ENCODE data around the gene KLK11.

KLK11 gene

DNA sequence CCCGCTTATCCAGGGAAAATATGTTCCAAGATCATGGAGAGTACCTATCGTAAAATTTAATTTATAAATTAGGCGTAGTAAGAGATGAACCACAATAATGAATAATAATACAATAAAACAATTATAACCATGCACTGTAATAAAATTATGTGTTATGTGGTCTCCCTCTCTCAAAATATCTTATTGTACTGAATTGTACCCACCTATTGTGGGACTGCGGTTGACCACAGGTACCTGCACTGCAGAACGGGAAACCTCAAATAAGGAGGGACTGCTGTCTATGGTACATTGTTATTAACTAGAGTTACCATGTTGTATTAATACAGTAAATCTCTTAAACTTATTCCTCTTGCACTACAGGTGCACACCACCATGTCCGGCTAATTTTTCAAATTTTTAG lies 13.7 kb upstream of the KLK11 start:
- Histone ChIP-seq H3K79me2 (ENCODE audit: low read length) (no peaks in the 10 kb centered on the region), H4K20me1 (ENCODE audit: insufficient read depth, low read length) (no peaks in the 10 kb centered on the region), H3K27me3 (replicated peaks; ENCODE audit: insufficient read depth, low read length) (peaks cover 5% of the 10 kb centered on the region; the same call in 1 of the 2 replicates), H3F3A (ENCODE audit: insufficient read depth, low read length) (no peaks in the 10 kb centered on the region), H3K4me3 (ENCODE audit: low read length) (no peak overlapping the region), H3K36me3 (replicated peaks; ENCODE audit: insufficient read depth, low read length) (no peaks in the 10 kb centered on the region), H3K4me2 (ENCODE audit: low read depth, low read length) (no peak overlapping the region), H2AFZ (ENCODE audit: low read length) (no peak overlapping the region), H3K9me3 (replicated peaks; ENCODE audit: insufficient read depth, low read length) (no peaks in the 10 kb centered on the region), H3K27ac (ENCODE audit: low read length) (no peak overlapping the region), H3K9me2 (replicated peaks; ENCODE audit: insufficient read depth, low read length) (no peaks in the 10 kb centered on the region), H3K9ac (ENCODE audit: low read length) (no peak overlapping the region), H3K4me1 (ENCODE audit: low read length) (no peaks in the 10 kb centered on the region)
- TF ChIP-seq, protein P1, sequence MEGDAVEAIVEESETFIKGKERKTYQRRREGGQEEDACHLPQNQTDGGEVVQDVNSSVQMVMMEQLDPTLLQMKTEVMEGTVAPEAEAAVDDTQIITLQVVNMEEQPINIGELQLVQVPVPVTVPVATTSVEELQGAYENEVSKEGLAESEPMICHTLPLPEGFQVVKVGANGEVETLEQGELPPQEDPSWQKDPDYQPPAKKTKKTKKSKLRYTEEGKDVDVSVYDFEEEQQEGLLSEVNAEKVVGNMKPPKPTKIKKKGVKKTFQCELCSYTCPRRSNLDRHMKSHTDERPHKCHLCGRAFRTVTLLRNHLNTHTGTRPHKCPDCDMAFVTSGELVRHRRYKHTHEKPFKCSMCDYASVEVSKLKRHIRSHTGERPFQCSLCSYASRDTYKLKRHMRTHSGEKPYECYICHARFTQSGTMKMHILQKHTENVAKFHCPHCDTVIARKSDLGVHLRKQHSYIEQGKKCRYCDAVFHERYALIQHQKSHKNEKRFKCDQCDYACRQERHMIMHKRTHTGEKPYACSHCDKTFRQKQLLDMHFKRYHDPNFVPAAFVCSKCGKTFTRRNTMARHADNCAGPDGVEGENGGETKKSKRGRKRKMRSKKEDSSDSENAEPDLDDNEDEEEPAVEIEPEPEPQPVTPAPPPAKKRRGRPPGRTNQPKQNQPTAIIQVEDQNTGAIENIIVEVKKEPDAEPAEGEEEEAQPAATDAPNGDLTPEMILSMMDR (IDR thresholded peaks at IDR 0.05; ENCODE audit: low read length): no peak
- TF ChIP-seq EZH2 (optimal IDR thresholded peaks at IDR 0.05; ENCODE audit: low read depth, low read length): no peak
- TF ChIP-seq EZH2phosphoT487 (IDR thresholded peaks at IDR 0.05; ENCODE audit: low read length): no peak
- DNase-seq: no peak

DNA sequence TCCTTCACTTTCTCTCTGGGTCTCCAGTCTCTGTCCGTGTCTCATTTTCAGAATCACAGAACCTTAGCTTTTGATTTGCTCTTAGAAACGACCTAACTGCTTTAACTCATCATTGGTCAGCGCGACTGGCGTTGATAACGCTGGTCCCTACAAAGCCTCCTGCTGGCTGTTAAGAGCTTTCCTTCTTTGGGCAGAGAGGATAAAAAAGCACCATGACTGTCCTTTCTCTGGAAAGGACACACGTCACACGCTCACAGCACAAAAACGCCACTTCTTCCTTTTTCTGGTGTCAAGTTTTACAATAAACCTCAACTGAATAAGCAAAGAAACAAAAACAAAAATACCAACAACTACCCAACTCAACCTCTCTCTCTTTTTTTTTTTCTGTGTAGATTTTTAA lies 10.1 kb upstream of the KLK11 start:
- DNase-seq: no peak
- no peak overlapping the region for H3K4me2 ChIP-seq (ENCODE audit: low read depth, low read length)
- no peaks in the 10 kb centered on the region for H3K9me3 ChIP-seq (replicated peaks; ENCODE audit: insufficient read depth, low read length)
- no peaks in the 10 kb centered on the region for H3K79me2 ChIP-seq (ENCODE audit: low read length)
- H3K36me3 ChIP-seq (replicated peaks; ENCODE audit: insufficient read depth, low read length): no peaks in the 10 kb centered on the region
- no peaks in the 10 kb centered on the region; the same call in 1 of the 2 replicates for H3K27me3 ChIP-seq (replicated peaks; ENCODE audit: insufficient read depth, low read length)
- H3K4me1 ChIP-seq (ENCODE audit: low read length): no peaks in the 10 kb centered on the region
- no peaks in the 10 kb centered on the region for H3K9me2 ChIP-seq (replicated peaks; ENCODE audit: insufficient read depth, low read length)
- no peak overlapping the region for H3K4me3 ChIP-seq (ENCODE audit: low read length)
- no peak overlapping the region for H3K27ac ChIP-seq (ENCODE audit: low read length)
- no peak overlapping the region for H2AFZ ChIP-seq (ENCODE audit: low read length)
- H3K9ac ChIP-seq (ENCODE audit: low read length): no peak overlapping the region
- H4K20me1 ChIP-seq (ENCODE audit: insufficient read depth, low read length): no peaks in the 10 kb centered on the region
- TF ChIP-seq EZH2phosphoT487 (IDR thresholded peaks at IDR 0.05; ENCODE audit: low read length) (no peak), EZH2 (optimal IDR thresholded peaks at IDR 0.05; ENCODE audit: low read depth, low read length) (no peak)
- TF ChIP-seq, protein P1 (IDR thresholded peaks at IDR 0.05; ENCODE audit: low read length): no peak
- no peaks in the 10 kb centered on the region for H3F3A ChIP-seq (ENCODE audit: insufficient read depth, low read length)

DNA sequence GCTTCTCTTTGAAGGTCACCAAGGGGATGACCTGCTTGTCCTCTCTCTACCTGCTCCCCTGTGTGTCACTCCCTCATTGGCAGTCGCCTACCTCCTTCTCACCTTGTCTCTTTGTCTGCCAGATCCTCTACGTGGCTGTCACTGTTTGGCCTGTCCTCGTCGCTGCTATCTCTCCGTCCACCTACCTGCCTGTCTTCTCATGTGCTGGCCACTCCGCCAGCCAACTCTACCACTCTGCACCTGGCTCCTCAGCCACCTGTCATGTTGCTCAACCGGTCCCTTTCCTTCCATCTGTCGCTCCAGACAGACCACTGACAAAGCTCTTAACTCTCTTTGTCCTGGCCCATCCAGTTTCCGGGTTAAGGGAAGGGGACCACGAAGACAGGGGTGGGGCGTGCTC lies 8.3 kb upstream of the KLK11 start, which contains the start of gene KLK12:
Gene KLK12 (minus strand): TSS at position 299 of the 400 bp plus-strand sequence. CDS start 381 bp downstream, outside the sequence.
- H3K9ac ChIP-seq (ENCODE audit: low read length): no peak within 1 kb of the TSS
- no peak within 1 kb of the TSS for H3K4me2 ChIP-seq (ENCODE audit: low read depth, low read length)

More for the DNA sequence above, 8.3 kb upstream of the KLK11 start, which contains the start of gene KLK12:
- Histone ChIP-seq H3K4me3 (ENCODE audit: low read length) (no peak within 1 kb of the TSS), H3K27me3 (replicated peaks; ENCODE audit: insufficient read depth, low read length) (peaks cover 5% of the 10 kb centered on the region), H3K4me1 (ENCODE audit: low read length) (no peaks in the 10 kb centered on the region), H3K27ac (ENCODE audit: low read length) (no peak within 1 kb of the TSS), H3K79me2 (ENCODE audit: low read length) (no peaks in the 10 kb centered on the region), H2AFZ (ENCODE audit: low read length) (no peak within 1 kb of the TSS), H3K9me2 (replicated peaks; ENCODE audit: insufficient read depth, low read length) (no peaks in the 10 kb centered on the region), H3K9me3 (replicated peaks; ENCODE audit: insufficient read depth, low read length) (no peaks in the 10 kb centered on the region), H3K36me3 (replicated peaks; ENCODE audit: insufficient read depth, low read length) (no peaks in the 10 kb centered on the region), H4K20me1 (ENCODE audit: insufficient read depth, low read length) (no peaks in the 10 kb centered on the region), H3F3A (ENCODE audit: insufficient read depth, low read length) (no peaks in the 10 kb centered on the region)
- TF ChIP-seq EZH2phosphoT487 (IDR thresholded peaks at IDR 0.05; ENCODE audit: low read length) (no peak), EZH2 (optimal IDR thresholded peaks at IDR 0.05; ENCODE audit: low read depth, low read length) (no peak)
- TF ChIP-seq, protein P1 (IDR thresholded peaks at IDR 0.05; ENCODE audit: low read length): no peak
- no peak for DNase-seq

Measured in MM.1S (cell line).